DMS153 treated with DMSO at 0.1 percent for 48 hours (cell line): ENCODE data around the gene CNGA1.
"Not testable (repeated sequence)": the region's sequence is repeated elsewhere in the genome, so short reads cannot be mapped to it uniquely, and the experiment has no call there.

ENCODE experiments used
- DNase-seq: peaks from one replicate; lab custom pipeline; 2025; ENCODE audit not compliant: unreplicated experiment; lab: John Stamatoyannopoulos, UW

CNGA1 gene

DNA sequence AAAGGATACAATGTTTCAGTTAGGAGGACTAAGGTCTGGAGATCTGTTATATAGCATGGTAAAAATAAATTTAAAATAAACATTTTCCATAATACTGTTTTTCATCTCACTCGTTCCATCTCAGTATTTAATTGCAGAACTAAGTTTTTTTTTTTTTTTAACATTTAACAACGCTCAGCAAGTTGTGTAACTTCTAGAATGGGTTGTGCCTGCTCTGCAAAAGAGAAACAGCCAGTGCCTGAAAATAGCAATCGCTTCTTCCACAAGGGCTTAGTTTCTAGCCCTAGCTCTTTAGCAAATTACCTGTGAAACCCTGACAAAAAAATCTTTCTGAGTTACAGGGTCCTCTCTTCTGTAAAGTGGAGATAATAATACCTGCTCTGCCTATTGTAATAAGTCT is 41.9 kb downstream of the CNGA1 start:
- no peak for DNase-seq

DNA sequence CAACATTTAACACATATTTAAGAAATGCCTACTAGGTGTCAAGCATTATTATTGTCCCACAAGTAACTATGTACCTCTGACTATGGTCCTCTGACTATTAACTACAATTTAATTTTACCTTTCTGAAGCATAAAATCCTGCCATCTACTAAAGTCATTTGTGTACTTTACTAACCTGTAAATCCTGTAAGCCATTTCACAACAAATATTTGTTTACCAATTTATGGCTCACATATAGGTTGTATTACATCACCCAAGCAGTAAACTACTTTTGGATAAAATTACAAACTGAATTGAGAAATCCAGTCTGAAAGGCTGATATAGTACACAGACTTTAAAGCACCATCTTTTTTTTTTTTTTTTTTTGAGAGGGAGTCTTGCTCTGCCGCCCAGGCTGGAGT is 43.8 kb downstream of the CNGA1 start:
- no peak for DNase-seq

DNA sequence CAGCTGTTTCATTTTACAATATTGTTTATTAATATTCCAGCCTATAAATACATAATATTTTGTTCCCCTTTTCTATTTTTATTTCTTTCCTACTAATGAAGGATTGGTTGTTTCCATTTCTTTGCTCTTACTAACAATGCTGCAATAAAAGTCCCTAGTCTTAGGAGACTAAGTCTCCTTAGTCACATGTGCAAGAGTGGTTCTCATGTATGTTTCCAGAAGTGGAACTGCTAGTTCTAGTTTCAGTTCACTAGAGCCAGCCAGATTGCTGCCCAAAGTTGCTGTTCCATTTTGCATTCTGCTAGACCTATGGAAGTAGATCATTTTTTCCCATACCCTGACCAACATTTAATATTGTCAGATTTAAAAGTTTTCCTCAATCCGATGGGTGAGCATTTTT is 44.3 kb downstream of the CNGA1 start:
- DNase-seq: no peak

DNA sequence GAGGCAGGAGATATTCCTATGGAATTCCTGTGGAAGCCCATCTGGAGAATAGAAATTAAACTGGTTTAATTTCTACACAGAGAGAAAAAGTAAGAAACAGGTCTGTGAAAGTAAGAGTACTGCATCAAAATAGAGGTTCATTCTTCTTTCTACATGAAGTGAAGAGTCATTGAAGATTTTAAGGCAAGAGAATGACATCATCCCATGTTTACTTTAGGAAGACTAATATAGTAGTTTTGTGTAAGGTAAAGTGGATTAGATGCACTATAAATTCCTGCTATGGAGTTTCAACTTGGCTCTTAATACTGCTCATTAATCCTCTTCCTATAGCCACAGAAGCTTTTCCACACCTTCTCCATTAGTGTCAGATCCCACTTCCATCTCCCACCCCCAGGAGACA is 47.6 kb downstream of the CNGA1 start:
- DNase-seq: no peak

- no peak for DNase-seq
These were observed 61.8 kb downstream of the CNGA1 start for GRCh38 chr4:47954677-47955076.

- no peak for DNase-seq
These were observed 62.2 kb downstream of the CNGA1 start for GRCh38 chr4:47954245-47954644.

DNA sequence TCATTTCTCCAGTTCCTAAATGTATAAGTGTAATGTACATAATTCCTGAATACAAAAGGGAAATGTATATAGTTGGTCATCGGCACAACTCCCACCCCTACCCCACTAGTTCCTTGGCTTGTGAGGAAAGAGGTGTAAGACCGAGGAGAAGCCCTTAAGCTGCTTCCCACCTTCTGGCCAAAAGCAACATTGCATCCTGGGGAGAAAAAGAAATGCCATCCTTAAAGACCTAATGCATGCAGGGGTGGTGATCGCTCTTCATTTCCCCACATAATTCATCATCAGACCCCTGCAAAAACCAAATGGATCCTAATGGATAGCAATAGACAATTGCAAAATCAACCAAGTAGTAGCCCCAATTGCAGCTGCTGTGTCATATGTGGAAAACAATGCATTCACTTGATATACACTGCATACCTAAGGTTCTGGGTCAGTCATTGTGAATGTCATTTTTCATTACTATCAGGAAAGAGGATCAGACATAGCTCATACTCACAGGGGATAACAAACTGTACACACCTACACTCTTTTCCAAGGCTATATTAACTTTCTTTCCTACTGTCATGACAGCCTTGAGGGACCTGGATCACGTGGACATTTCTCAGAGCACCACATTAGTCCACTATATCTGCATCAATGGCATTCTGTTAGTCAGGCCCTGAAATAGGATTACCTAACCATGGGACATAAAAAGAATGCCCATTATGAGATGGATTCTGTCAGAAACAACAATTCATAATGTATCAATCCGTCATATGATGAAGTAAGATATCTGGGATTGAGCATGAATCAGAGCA is 70.4 kb downstream of the CNGA1 start:
- no peak for DNase-seq

DNA sequence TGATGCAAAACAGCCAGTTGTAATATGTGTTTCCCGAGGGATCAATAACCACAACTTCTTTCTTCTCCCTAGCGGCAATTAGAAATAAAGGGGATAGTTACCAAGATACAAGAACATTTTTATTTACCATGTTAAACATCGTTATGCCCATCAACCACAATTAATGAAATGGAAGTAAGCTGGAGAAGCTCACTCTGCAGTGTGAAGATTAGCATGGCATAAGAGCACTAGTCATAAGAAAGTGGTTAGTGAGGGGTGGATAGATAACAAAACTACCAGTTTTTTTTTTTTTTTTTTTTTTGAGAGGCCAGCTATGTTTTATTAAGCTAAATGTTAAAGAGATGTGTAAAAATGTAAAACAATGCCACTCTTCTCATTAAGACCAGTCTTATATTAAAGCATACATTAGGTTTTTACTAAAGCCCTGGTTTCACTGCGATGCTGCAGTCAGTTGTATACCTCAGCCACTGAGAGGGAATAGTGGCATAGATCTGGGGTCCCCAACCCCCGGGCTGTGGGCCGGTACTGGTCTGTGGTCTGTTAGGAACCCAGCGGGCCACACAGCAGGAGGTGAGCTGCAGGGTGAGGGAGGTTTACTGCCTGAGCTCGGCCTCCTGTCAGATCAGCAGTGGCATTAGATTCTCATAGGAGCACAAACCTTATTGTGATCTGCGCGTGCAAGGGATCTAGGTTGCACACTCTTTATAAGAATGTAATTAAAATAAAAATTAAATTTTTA is 74.2 kb downstream of the CNGA1 start:
- DNase-seq: no peak

DNA sequence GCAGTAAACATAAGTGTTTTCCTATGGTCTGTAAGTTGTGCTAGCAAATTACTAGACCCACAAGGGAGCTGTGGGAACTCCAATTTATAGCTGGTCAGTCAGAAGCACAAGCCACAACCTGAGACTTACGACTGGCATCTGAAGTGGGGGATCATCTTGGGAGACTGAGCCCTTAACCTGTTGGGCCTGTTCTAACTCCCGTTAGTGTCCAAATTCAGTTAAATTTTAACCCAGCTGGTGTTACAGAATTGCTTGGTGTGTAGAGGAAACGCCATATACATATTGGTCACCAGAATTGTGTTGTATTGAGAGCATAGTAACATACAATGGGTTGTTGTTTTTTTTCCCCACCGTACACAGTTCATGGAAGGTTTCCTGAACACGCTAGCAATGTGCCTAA is 77.0 kb downstream of the CNGA1 start:
- no peak for DNase-seq

DNA sequence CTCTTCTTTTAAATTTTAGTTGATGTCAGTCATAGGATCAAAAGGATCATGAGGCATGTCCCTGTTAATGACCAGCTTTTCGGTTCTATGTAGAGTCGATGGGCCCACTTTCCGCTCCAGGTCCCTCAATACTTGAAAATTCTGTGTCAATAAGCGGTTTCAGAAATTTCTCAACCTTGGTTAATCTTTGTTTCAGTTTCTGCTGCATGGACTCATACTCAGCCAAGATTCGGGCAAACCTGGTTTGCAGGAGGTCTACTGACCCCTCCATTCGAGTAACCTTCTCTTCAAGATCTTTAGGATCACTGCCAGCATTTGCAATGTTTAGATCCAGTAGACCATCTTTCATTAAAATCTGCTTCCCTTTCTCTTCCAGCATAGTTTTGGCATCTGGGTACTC is 80.1 kb downstream of the CNGA1 start:
- no peak for DNase-seq

DNA sequence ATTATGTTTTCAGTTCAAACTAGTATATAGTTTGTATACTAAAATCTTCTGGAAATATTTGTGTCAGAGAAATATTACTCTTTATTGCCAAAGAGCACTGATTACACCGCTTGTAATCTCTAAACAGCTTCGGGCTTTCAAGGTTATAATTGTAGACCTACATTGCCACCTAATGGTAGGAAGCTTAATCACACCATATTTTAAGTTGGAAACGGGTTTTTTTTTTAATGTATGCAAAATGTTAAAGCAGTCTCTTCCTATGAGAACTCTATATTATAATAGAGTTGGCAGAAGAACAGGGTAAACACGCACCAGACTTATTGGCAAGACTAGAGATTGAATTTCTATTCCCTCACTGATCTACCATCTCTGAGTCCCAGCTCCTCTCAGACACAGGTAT is 82.6 kb downstream of the CNGA1 start:
- no peak for DNase-seq

- DNase-seq: no peak
These were observed 85.3 kb downstream of the CNGA1 start for GRCh38 chr4:47930971-47931804.

DNA sequence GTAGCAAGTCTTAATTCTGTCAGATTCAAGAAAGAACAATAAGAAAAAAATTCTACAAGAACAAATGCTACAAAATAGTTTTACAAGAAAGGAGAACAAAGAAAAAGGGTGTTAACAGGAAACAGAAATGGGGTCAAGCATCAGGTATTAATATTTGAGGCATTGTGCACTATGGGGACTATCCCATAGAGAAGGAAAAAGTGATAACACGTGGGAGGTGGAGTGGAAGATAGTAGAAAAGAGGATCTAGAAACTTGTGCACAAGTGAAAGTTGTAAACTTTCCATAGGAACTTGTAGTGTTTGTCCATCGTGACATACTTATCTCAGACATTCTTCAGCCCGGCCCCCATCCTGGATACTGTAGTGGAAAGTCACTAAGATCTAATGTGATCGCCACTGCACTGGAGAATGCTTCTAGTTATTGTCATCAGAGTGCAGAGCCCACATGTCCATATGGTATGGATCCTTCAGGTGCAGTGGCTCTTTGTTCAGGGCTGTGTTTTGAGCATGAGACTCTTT is 86.7 kb downstream of the CNGA1 start:
- DNase-seq: no peak

GRCh38 chr4:47926667-47927258 is 89.7 kb downstream of the CNGA1 start:
- peak; percentile 17 for DNase-seq

GRCh38 chr4:47923261-47923608 is 93.2 kb downstream of the CNGA1 start:
- DNase-seq: not testable (repeated sequence)

GRCh38 chr4:47922436-47923260 is 93.8 kb downstream of the CNGA1 start:
- not testable (repeated sequence) for DNase-seq

DNA sequence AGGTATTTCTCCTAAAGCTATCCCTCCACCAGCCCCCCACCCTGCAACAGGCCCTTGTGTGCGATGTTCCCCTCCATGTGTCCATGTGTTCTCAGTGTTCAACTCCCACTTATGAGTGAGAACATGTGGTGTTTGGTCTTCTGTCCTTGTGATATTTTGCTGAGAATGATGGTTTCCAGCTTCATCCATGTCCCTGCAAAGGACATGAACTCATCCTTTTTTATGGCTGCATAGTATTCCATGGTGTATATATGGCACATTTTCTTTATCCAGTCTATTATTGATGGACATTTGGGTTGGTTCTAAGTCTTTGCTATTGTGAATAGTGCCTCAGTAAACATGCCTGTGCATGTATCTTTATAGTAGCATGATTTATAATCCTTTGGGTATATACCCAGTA is 99.3 kb downstream of the CNGA1 start:
- not testable (repeated sequence) for DNase-seq

- DNase-seq: no peak
These were observed 101.1 kb downstream of the CNGA1 start for GRCh38 chr4:47915378-47915777.

- DNase-seq: no peak
These were observed 101.6 kb downstream of the CNGA1 start for GRCh38 chr4:47914926-47915237.

DNA sequence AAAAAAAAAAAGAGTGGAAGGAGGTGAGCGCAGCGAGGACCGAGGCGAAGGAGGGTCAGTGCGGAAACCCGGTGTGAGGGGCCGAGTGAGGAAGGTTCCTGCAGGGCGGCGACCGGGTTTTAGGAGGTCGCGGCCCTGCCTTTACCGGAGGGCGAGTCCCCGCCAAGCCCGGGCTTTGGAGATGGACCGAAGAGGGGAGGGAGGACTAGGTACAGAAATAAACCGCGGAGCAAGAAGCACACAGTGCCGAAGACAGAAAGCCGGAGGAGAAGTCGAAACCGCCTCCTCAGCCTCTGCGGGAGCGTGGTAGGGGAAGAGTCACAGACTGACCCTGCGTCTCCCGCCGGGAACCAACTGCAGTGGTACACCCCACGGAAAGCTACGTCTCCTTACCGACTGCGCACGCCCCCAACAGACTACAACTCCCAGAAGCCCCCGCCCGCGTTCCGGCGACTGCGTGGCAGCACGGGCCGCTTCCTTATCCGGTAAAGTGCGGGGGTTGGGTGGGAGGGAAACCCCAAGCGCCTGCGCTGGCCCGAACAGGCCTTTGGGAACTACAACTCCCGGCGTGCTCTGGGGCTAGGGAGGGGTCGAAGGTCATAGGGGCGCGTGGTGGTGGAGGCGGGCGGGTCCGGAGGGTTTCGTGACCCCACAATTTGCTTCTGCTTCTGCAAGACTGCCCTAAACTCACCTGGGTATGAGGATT is 102.1 kb downstream of the CNGA1 start, which contains the start of gene NFXL1:
Gene NFXL1 (minus strand): TSS at position 364 of the 706 bp plus-strand sequence. CDS start 380 bp downstream, outside the sequence.
- DNase-seq: peak; percentile 55
